Esophagus squamous epithelium (tissue), 5 donors: ENCODE results near the gene SOWAHA. TPM values are rescaled to one million over a fixed set of nuclear protein-coding genes. Genes with fewer than 3 reads are reported as not detected.

ENCODE experiments used
- DNase-seq: peaks from one replicate; lab custom pipeline; 2025; lab: John Stamatoyannopoulos, UW
- H3K27ac ChIP-seq, 4 donors: fragments of 200-600 bp; sonication (generic); one replicate each; pipeline ENCODE4 v1.5.1; 2016 to 2019; ENCODE audit warnings: mild to moderate bottlenecking in 1 of 4
- H3K27me3 ChIP-seq, 4 donors: fragments of 200-600 bp; sonication (generic); 1 replicate in 3 of 4; 2 replicates in 1 of 4; pipeline versions ENCODE4 v1.5.1 to v1.6.0; 2017 to 2021; ENCODE audit warnings: antibody characterized with exemption in 1 of 4
- H3K36me3 ChIP-seq, 3 donors: fragments of 200-600 bp; sonication (generic); one replicate each; pipeline ENCODE4 v1.5.1; 2016 to 2019
- H3K4me1 ChIP-seq, 3 donors: fragments of 200-600 bp; sonication (generic); one replicate each; pipeline ENCODE4 v1.5.1; 2017 to 2019
- H3K4me3 ChIP-seq, 4 donors: fragments of 200-600 bp; sonication (generic); 1 replicate in 3 of 4; 2 replicates in 1 of 4; pipeline ENCODE4 v1.5.1; 2016 to 2019; ENCODE audit warnings: mild to moderate bottlenecking in 2 of 4, moderate library complexity in 1 of 4
- H3K9me3 ChIP-seq, 3 donors: fragments of 200-600 bp; sonication (generic); one replicate each; pipeline ENCODE4 v1.5.1; 2016 to 2019
- CTCF ChIP-seq, 6 experiments: fragments of 450-650 bp in 4 of 6; fragments of 200-600 bp in 2 of 6; sonication (generic) in 2 of 6; IDR thresholded peaks; one replicate each; pipeline ENCODE4 v1.5.1; 2016 to 2019; ENCODE audit warnings: antibody characterized with exemption in 6 of 6, mild to moderate bottlenecking in 4 of 6, moderate library complexity in 4 of 6
- POLR2A ChIP-seq, 4 donors: fragments of 450-650 bp; IDR thresholded peaks; one replicate each; pipeline ENCODE4 v1.6.1; 2017; ENCODE audit warnings: antibody characterized with exemption in 4 of 4, mild to moderate bottlenecking in 4 of 4, moderate library complexity in 3 of 4
- WGBS, 2 donors: methylation state at CpG; one replicate each; pipeline ENCODE4 v1.1.5; 2018; 5-methylcytosine and 5-hydroxymethylcytosine counted together
- intact Hi-C: fragments of 100-400 bp; cut with DNase I; formaldehyde crosslinking; loops from one replicate; pipeline ENCODE4 v1.15.0; 2022
- total RNA-seq, 4 donors: library from RNA; depleted of rRNA; stranded (reverse); fragments of >200 nt; gene quantifications; one replicate each; pipeline ENCODE4 v1.1.0, GENCODE V29; 2016
- donor health status: DM: yes; HTN: yes; CAD: no.

SOWAHA gene
- total RNA-seq, 4 donors from 2014 or later: 0.13 to 0.45 TPM; not detected in 2

- Histone ChIP-seq H3K9me3 (no peaks in the 10 kb centered on the region), H3K4me3 (peak overlapping the region in 2 of 4 donors; percentile 90 to 91), H3K4me1 (peaks cover 10 to 45% (median 12%) of the 10 kb centered on the region in 3 donors), H3K27me3 (peaks cover 0 to 48% (median 0%) of the 10 kb centered on the region in 4 donors), H3K27ac (no peak overlapping the region), H3K36me3 (peaks cover 0 to 18% (median 0%) of the 10 kb centered on the region in 3 donors)
- 71 to 74% methylated on average over 2 to 3 of the region's 4 CpGs for WGBS, 2 donors
- no peak for DNase-seq
- no peak for TF ChIP-seq CTCF (IDR thresholded peaks at IDR 0.05)
- intact Hi-C loops: loop anchor here (5.0 kb wide), 1 partner anchor 43 kb away; the partner anchor contains the start of gene LEAP2
Observed at GRCh38 chr5:132828846-132829494, 15.9 kb downstream of the SOWAHA start.

- Histone ChIP-seq H3K27me3 (peaks cover 0 to 40% (median 0%) of the 10 kb centered on the region in 4 donors), H3K9me3 (no peaks in the 10 kb centered on the region), H3K27ac (peak overlapping the region; percentile 72 to 89 (median 84)), H3K36me3 (peaks cover 0 to 11% (median 0%) of the 10 kb centered on the region in 3 donors), H3K4me3 (peak overlapping the region; percentile 59 to 91 (median 89)), H3K4me1 (peaks cover 10 to 45% (median 12%) of the 10 kb centered on the region in 3 donors)
- no peak for DNase-seq
- intact Hi-C loops: loop anchor here (5.0 kb wide), 1 partner anchor 42 kb away; the partner anchor contains the start of gene LEAP2
- WGBS, 2 donors: 0% methylated on average over 2 to 3 of the region's 75 CpGs
- peak in 1 of 4 donors; percentile 11 for TF ChIP-seq POLR2A (IDR thresholded peaks at IDR 0.05)
- TF ChIP-seq CTCF (IDR thresholded peaks at IDR 0.05): peak; percentile 82 to 92 (median 90)
Observed at GRCh38 chr5:132829742-132830435, 16.8 kb downstream of the SOWAHA start.

- 32 to 42% methylated on average over 5 to 10 of the region's 78 CpGs for WGBS, 2 donors
- Histone ChIP-seq H3K27me3 (peaks cover 0 to 34% (median 0%) of the 10 kb centered on the region in 4 donors), H3K9me3 (no peaks in the 10 kb centered on the region), H3K36me3 (peaks cover 0 to 5% (median 0%) of the 10 kb centered on the region in 3 donors), H3K4me1 (peaks cover 9 to 41% (median 10%) of the 10 kb centered on the region in 3 donors), H3K27ac (peak within 1 kb of the TSS; percentile 72 to 89 (median 84)), H3K4me3 (peak within 1 kb of the TSS; percentile 59 to 91 (median 89))
- intact Hi-C loops: no loop called here
- no peak for TF ChIP-seq CTCF (IDR thresholded peaks at IDR 0.05)
- TF ChIP-seq POLR2A (IDR thresholded peaks at IDR 0.05): peak in 1 of 4 donors; percentile 44
- DNase-seq: no peak
Observed at GRCh38 chr5:132830436-132831094, 17.5 kb downstream of the SOWAHA start, which contains the start of gene SHROOM1. TSS of gene SHROOM1 (minus strand) at chr5:132830647. CDS start at chr5:132826140, 4,507 bp downstream.

GRCh38 chr5:132831095-132831860 lies 18.2 kb downstream of the SOWAHA start:
- Histone ChIP-seq H3K36me3 (no peaks in the 10 kb centered on the region), H3K9me3 (no peaks in the 10 kb centered on the region), H3K4me3 (peak overlapping the region; percentile 59 to 91 (median 89)), H3K27me3 (peaks cover 0 to 26% (median 0%) of the 10 kb centered on the region in 4 donors), H3K4me1 (peaks cover 5 to 34% (median 10%) of the 10 kb centered on the region in 3 donors), H3K27ac (peak overlapping the region; percentile 72 to 89 (median 84))
- TF ChIP-seq POLR2A (IDR thresholded peaks at IDR 0.05): no peak
- no peak for TF ChIP-seq CTCF (IDR thresholded peaks at IDR 0.05)
- no peak for DNase-seq
- intact Hi-C loops: no loop called here
- WGBS, 2 donors: 88 to 89% methylated on average over 13 of the region's 15 CpGs
